ENCODE measurements around the gene RGS3. TPM values are rescaled to one million over a fixed set of nuclear protein-coding genes. Genes with fewer than 3 reads are reported as not detected.

Gene RGS3
- total RNA-seq, 1 donor from 2014 or later = 26.3 TPM

GRCh38 chr9:113625486-113625885 is 162.0 kb downstream of the RGS3 start:
- Mint-ChIP-seq H3K4me3 (no peak overlapping the region), H3K27me3 (ENCODE audit: low read depth) (no peaks in the 10 kb centered on the region), H3K4me1 (peaks cover 27% of the 10 kb centered on the region), H3K36me3 (peaks cover 3% of the 10 kb centered on the region), H3K9me3 (no peaks in the 10 kb centered on the region), H3K27ac (no peak overlapping the region)
- no peak for TF ChIP-seq CTCF (IDR thresholded peaks at IDR 0.05; ENCODE audit: unreplicated experiment)
- no peak for DNase-seq (ENCODE audit: low spot score in 2 of 2, unreplicated experiment in 2 of 2)

GRCh38 chr9:113626735-113627495 is 163.4 kb downstream of the RGS3 start:
- no peak for DNase-seq (ENCODE audit: low spot score in 2 of 2, unreplicated experiment in 2 of 2)
- TF ChIP-seq CTCF (IDR thresholded peaks at IDR 0.05; ENCODE audit: unreplicated experiment) = no peak
- peak overlapping the region; percentile 26 for H3K27ac Mint-ChIP-seq
- no peak overlapping the region for H3K4me3 Mint-ChIP-seq
- H3K9me3 Mint-ChIP-seq = no peaks in the 10 kb centered on the region
- H3K27me3 Mint-ChIP-seq (ENCODE audit: low read depth) = no peaks in the 10 kb centered on the region
- peaks cover 14% of the 10 kb centered on the region for H3K4me1 Mint-ChIP-seq
- peaks cover 3% of the 10 kb centered on the region for H3K36me3 Mint-ChIP-seq

GRCh38 chr9:113628621-113629020 is 165.1 kb downstream of the RGS3 start:
- DNase-seq (ENCODE audit: low spot score in 2 of 2, unreplicated experiment in 2 of 2) = no peak
- Mint-ChIP-seq H3K9me3 (no peaks in the 10 kb centered on the region), H3K27me3 (ENCODE audit: low read depth) (no peaks in the 10 kb centered on the region), H3K4me1 (peaks cover 13% of the 10 kb centered on the region), H3K36me3 (no peaks in the 10 kb centered on the region), H3K4me3 (no peak overlapping the region), H3K27ac (no peak overlapping the region)
- no peak for TF ChIP-seq CTCF (IDR thresholded peaks at IDR 0.05; ENCODE audit: unreplicated experiment)

- no peak overlapping the region for H3K4me3 Mint-ChIP-seq
- no peaks in the 10 kb centered on the region for H3K9me3 Mint-ChIP-seq
- DNase-seq (ENCODE audit: low spot score in 2 of 2, unreplicated experiment in 2 of 2) = no peak
- no peaks in the 10 kb centered on the region for H3K27me3 Mint-ChIP-seq (ENCODE audit: low read depth)
- no peaks in the 10 kb centered on the region for H3K36me3 Mint-ChIP-seq
- peaks cover 25% of the 10 kb centered on the region for H3K4me1 Mint-ChIP-seq
- no peak overlapping the region for H3K27ac Mint-ChIP-seq
- TF ChIP-seq CTCF (IDR thresholded peaks at IDR 0.05; ENCODE audit: unreplicated experiment) = no peak
Measured at GRCh38 chr9:113630386-113631136, 167.0 kb downstream of the RGS3 start.

GRCh38 chr9:113631137-113631765 is 167.7 kb downstream of the RGS3 start:
- H3K36me3 Mint-ChIP-seq = no peaks in the 10 kb centered on the region
- no peak overlapping the region for H3K27ac Mint-ChIP-seq
- H3K4me1 Mint-ChIP-seq = peaks cover 25% of the 10 kb centered on the region
- H3K27me3 Mint-ChIP-seq (ENCODE audit: low read depth) = no peaks in the 10 kb centered on the region
- no peak overlapping the region for H3K4me3 Mint-ChIP-seq
- TF ChIP-seq CTCF (IDR thresholded peaks at IDR 0.05; ENCODE audit: unreplicated experiment) = no peak
- DNase-seq (ENCODE audit: low spot score in 2 of 2, unreplicated experiment in 2 of 2) = no peak
- no peaks in the 10 kb centered on the region for H3K9me3 Mint-ChIP-seq
